ENCODE data around the gene EGR4. TPM values are rescaled to one million over a fixed set of nuclear protein-coding genes. Genes with fewer than 3 reads are reported as not detected.

EGR4 gene
- total and polyA plus RNA-seq, 2 donors (not counting 1 experiment from before 2014, with no cell fraction given), result 0.30 to 2.7 TPM

- no peaks in the 10 kb centered on the region for H3K36me3 ChIP-seq (replicated peaks in 1 of 2; ENCODE audit: control extremely low read depth in 1 of 2, control insufficient read depth in 1 of 2, extremely low read depth in 1 of 2, insufficient read depth in 2 of 2, low read length in 1 of 2)
- no peaks in the 10 kb centered on the region for H3K27me3 Mint-ChIP-seq
Measured at GRCh38 chr2:73339201-73339600, 45.9 kb upstream of the EGR4 start.

GRCh38 chr2:73337828-73338227 lies 44.5 kb upstream of the EGR4 start:
- Histone ChIP-seq H4K20me1 (ENCODE audit: control insufficient read depth, insufficient read depth, low read length, poor library complexity, severe bottlenecking) (no peaks in the 10 kb centered on the region), H3K4me2 (replicated peaks; ENCODE audit: low read depth, low read length, poor library complexity, severe bottlenecking) (no peak overlapping the region), H3K27me3 (replicated peaks in 1 of 4; ENCODE audit: control extremely low read depth in 1 of 4, control insufficient read depth in 3 of 4, insufficient read depth in 4 of 4, low read length in 3 of 4) (no peaks in the 10 kb centered on the region), H3K27ac (ENCODE audit: low read length in 2 of 2) (no peak overlapping the region), H2AFZ (ENCODE audit: insufficient read depth, low read depth, low read length, poor library complexity, severe bottlenecking) (no peak overlapping the region), H3K9ac (ENCODE audit: low read length) (no peak overlapping the region), H3K79me2 (ENCODE audit: control insufficient read depth, insufficient read depth, low read length) (no peaks in the 10 kb centered on the region), H3K9me3 (ENCODE audit: control extremely low read depth in 1 of 3, control insufficient read depth in 2 of 3, insufficient read depth in 1 of 3, low read length in 2 of 3) (peaks cover 3 to 10% (median 3%) of the 10 kb centered on the region in 3 donors), H3K4me1 (ENCODE audit: control insufficient read depth in 2 of 2, insufficient read depth in 2 of 2, low read length in 2 of 2) (peaks cover 6 to 14% of the 10 kb centered on the region in 2 donors), H3K36me3 (replicated peaks in 1 of 2; ENCODE audit: control extremely low read depth in 1 of 2, control insufficient read depth in 1 of 2, extremely low read depth in 1 of 2, insufficient read depth in 2 of 2, low read length in 1 of 2) (no peaks in the 10 kb centered on the region), H3K4me3 (ENCODE audit: control extremely low read depth in 1 of 5, extremely low read depth in 1 of 5, insufficient read depth in 1 of 5, low read depth in 2 of 5, low read length in 4 of 5) (no peak overlapping the region)
- 18% methylated on average over 2 of the region's 3 CpGs for WGBS (ENCODE audit: insufficient coverage)
- intact Hi-C loops (cut with micrococcal nuclease), result no loop called here
- TF ChIP-seq CTCF (IDR thresholded peaks at IDR 0.05) (no peak), EZH2 (IDR thresholded peaks at IDR 0.05; ENCODE audit: borderline replicate concordance, insufficient read depth, low read depth, low read length, poor library complexity, severe bottlenecking) (no peak)
- Mint-ChIP-seq H3K27ac (no peak overlapping the region), H3K4me1 (peaks cover 6% of the 10 kb centered on the region), H3K4me3 (no peak overlapping the region), H3K27me3 (no peaks in the 10 kb centered on the region), H3K9me3 (ENCODE audit: insufficient read depth) (no peaks in the 10 kb centered on the region)
- DNase-seq (peak; percentile 10), ATAC-seq (ENCODE audit: low read depth) (no peak)
- ChIA-PET POLR2A (interaction anchor here (0.6 kb wide), 1 partner anchor 48 kb away, joined by 4 read pairs; the partner anchor contains the start of gene ALMS1), CTCF (no interaction called here)

More at GRCh38 chr2:73339201-73339600, 45.9 kb upstream of the EGR4 start:
- no peaks in the 10 kb centered on the region for H3K27me3 ChIP-seq (replicated peaks in 1 of 4; ENCODE audit: control extremely low read depth in 1 of 4, control insufficient read depth in 3 of 4, insufficient read depth in 4 of 4, low read length in 3 of 4)
- peaks cover 1 to 10% (median 3%) of the 10 kb centered on the region in 3 donors for H3K9me3 ChIP-seq (ENCODE audit: control extremely low read depth in 1 of 3, control insufficient read depth in 2 of 3, insufficient read depth in 1 of 3, low read length in 2 of 3)
- CTCF ChIA-PET, result interaction anchor here (0.6 kb wide), 1 partner anchor 1825 kb away, joined by 4 read pairs; no protein-coding TSS in a partner anchor
- POLR2A ChIA-PET, result no interaction called here
- no peaks in the 10 kb centered on the region for H4K20me1 ChIP-seq (ENCODE audit: control insufficient read depth, insufficient read depth, low read length, poor library complexity, severe bottlenecking)
- no peak overlapping the region for H3K27ac ChIP-seq (ENCODE audit: low read length in 2 of 2)
- WGBS (ENCODE audit: insufficient coverage), result 83% methylated on average over 1 of the region's 3 CpGs
- H3K4me2 ChIP-seq (replicated peaks; ENCODE audit: low read depth, low read length, poor library complexity, severe bottlenecking), result no peak overlapping the region
- Mint-ChIP-seq H3K4me3 (no peak overlapping the region), H3K4me1 (peaks cover 6% of the 10 kb centered on the region), H3K9me3 (ENCODE audit: insufficient read depth) (no peaks in the 10 kb centered on the region), H3K27ac (no peak overlapping the region)
- intact Hi-C loops (cut with micrococcal nuclease), result no loop called here
- TF ChIP-seq EZH2 (IDR thresholded peaks at IDR 0.05; ENCODE audit: borderline replicate concordance, insufficient read depth, low read depth, low read length, poor library complexity, severe bottlenecking), result no peak
- TF ChIP-seq CTCF (IDR thresholded peaks at IDR 0.05), result no peak
- ATAC-seq (ENCODE audit: low read depth) (no peak), DNase-seq (no peak)
- no peak overlapping the region for H2AFZ ChIP-seq (ENCODE audit: insufficient read depth, low read depth, low read length, poor library complexity, severe bottlenecking)
- no peak overlapping the region for H3K4me3 ChIP-seq (ENCODE audit: control extremely low read depth in 1 of 5, extremely low read depth in 1 of 5, insufficient read depth in 1 of 5, low read depth in 2 of 5, low read length in 4 of 5)
- H3K9ac ChIP-seq (ENCODE audit: low read length), result no peak overlapping the region
- H3K4me1 ChIP-seq (ENCODE audit: control insufficient read depth in 2 of 2, insufficient read depth in 2 of 2, low read length in 2 of 2), result peaks cover 6 to 14% of the 10 kb centered on the region in 2 donors
- H3K79me2 ChIP-seq (ENCODE audit: control insufficient read depth, insufficient read depth, low read length), result no peaks in the 10 kb centered on the region

Data from B cell (primary cell).